Adrenal gland (tissue), 12 donors: ENCODE data around the gene PRRG1. TPM values are rescaled to one million over a fixed set of nuclear protein-coding genes. Genes with fewer than 3 reads are reported as not detected.
A peak's percentile ranks its signal among the peaks of the same experiment; 100 is the strongest.

Source experiments
- DNase-seq, 7 donors: peaks; one replicate each; pipeline ENCODE4 v3.0.0-alpha.2; 2019 to 2020
- H3K27ac ChIP-seq, 5 donors: fragments of 200-600 bp; sonication (generic) in 4 of 5; 1 replicate in 3 of 5; 2 replicates in 2 of 5; pipeline versions ENCODE4 v1.5.1 to v1.8.0; 2016 to 2020; ENCODE audit warnings: mild to moderate bottlenecking in 1 of 5
- H3K27me3 ChIP-seq: fragments of 200-600 bp; 2 replicates; pipeline ENCODE4 v1.8.0; 2021
- H3K36me3 ChIP-seq, 2 donors: fragments of 200-600 bp; replicated peaks in 1 of 2; 1 replicate in 1 of 2; 2 replicates in 1 of 2; pipeline versions ENCODE4 v1.5.1 to v1.8.0; 2018 to 2022
- H3K4me1 ChIP-seq, 2 donors: fragments of 200-600 bp; replicated peaks in 1 of 2; 1 replicate in 1 of 2; 2 replicates in 1 of 2; pipeline versions ENCODE4 v1.5.1 to v1.8.0; 2018 to 2021
- H3K4me3 ChIP-seq, 4 donors: fragments of 200-600 bp; sonication (generic) in 3 of 4; one replicate each; pipeline ENCODE4 v1.5.1; 2016 to 2018
- H3K9me3 ChIP-seq, 3 donors: fragments of 200-600 bp; sonication (generic) in 1 of 3; replicated peaks in 1 of 3; 1 replicate in 2 of 3; 2 replicates in 1 of 3; pipeline versions ENCODE4 v1.5.1 to v1.8.0; 2016 to 2021
- POLR2A ChIP-seq, 2 donors: fragments of 450-650 bp; IDR thresholded peaks; one replicate each; pipeline ENCODE4 v1.6.1; 2017; ENCODE audit warnings: antibody characterized with exemption in 2 of 2, mild to moderate bottlenecking in 2 of 2, moderate library complexity in 1 of 2
- WGBS, 4 donors: extraction: QIAGEN DNeasy Blood & Tissue Kit in 2 of 4; methylation state at CpG; one replicate each; pipeline versions ENCODE4 v1.1.5 to v1.1.7; 2013 to 2017; 5-methylcytosine and 5-hydroxymethylcytosine counted together
- intact Hi-C, 2 donors: fragments of 100-400 bp; cut with DNase I; formaldehyde crosslinking; loops; one replicate each; pipeline versions ENCODE4 v1.14.1 to v1.15.0; 2022 to 2023
- polyA plus RNA-seq, 3 donors: library from polyadenylated mRNA; stranded (reverse); fragments of 200-250 nt in 2 of 3; fragments of 350-450 nt in 1 of 3; fragmentation: Illumina TruSeq in 1 of 3; extraction: RNeasy Lipid Tissue Mini Kit (QIAGEN cat#74804) in 1 of 3; gene quantifications; one replicate each; pipeline ENCODE4 v1.2.3, GENCODE V29; 2013 to 2014
- total RNA-seq, 9 donors: library from RNA; depleted of rRNA in 4 of 9; stranded (reverse); fragments of >200 nt in 4 of 9; fragments of 120-200 nt in 1 of 9; fragmentation: NEBNext Ultra II Directional in 1 of 9; extraction: Animal tissue kit (Norgen Biotek cat#: 25700) in 1 of 9; gene quantifications; one replicate each; pipeline versions ENCODE4 v1.1.0 to v1.2.4, GENCODE V29; 2013 to 2023
- TF ChIP-seq, protein P1 (sequence below), 6 experiments: fragments of 450-650 bp in 4 of 6; fragments of 200-600 bp in 2 of 6; sonication (generic) in 1 of 6; IDR thresholded peaks; 1 replicate in 5 of 6; 2 replicates in 1 of 6; pipeline versions ENCODE4 v1.5.1 to v1.8.0; 2016 to 2021; ENCODE audit warnings: antibody characterized with exemption in 6 of 6, mild to moderate bottlenecking in 2 of 6, moderate library complexity in 1 of 6
- donor health status: healthy with polysubstance abuse.
- donor health status: Bipolar disorder and iron deficiency.
- donor health status: DM: yes; HTN: yes; CAD: no.
- donor health status: DM: no; HTN: no; CAD: no.
- donor health status: DM: no; HTN: no; CAD: no.
- donor health status: DM: yes; HTN: yes; CAD: no.

The PRRG1 gene
- total and polyA plus RNA-seq, 12 donors, result 2.4 to 23.8 (median 10.1) TPM

DNA sequence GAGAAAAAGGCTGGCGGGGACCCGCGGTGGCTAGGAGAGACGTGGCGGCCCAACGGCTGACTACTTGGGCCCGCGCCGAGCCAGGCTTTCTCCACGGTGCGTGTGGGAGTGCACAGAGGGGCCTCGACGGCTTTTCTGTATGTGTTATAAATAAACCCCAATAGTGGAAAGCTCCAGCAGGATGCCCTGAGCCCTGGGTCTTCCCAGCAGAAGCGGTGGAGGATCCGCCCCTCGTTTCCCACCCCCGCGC is 268 bp upstream of the PRRG1 start:
- H3K27ac ChIP-seq, result peak overlapping the region in 3 of 5 donors; percentile 44 to 89 (median 45)
- no peaks in the 10 kb centered on the region for H3K9me3 ChIP-seq
- WGBS, 4 donors, result 2 to 24% (median 13%) methylated on average over 16 to 18 of the region's 18 CpGs
- H3K4me3 ChIP-seq, result peak overlapping the region in 2 of 4 donors; percentile 18 to 73
- no peak for DNase-seq
- no peaks in the 10 kb centered on the region for H3K36me3 ChIP-seq
- H3K27me3 ChIP-seq, result peaks cover 9% of the 10 kb centered on the region
- intact Hi-C loops, result no loop called here
- TF ChIP-seq, protein P1, sequence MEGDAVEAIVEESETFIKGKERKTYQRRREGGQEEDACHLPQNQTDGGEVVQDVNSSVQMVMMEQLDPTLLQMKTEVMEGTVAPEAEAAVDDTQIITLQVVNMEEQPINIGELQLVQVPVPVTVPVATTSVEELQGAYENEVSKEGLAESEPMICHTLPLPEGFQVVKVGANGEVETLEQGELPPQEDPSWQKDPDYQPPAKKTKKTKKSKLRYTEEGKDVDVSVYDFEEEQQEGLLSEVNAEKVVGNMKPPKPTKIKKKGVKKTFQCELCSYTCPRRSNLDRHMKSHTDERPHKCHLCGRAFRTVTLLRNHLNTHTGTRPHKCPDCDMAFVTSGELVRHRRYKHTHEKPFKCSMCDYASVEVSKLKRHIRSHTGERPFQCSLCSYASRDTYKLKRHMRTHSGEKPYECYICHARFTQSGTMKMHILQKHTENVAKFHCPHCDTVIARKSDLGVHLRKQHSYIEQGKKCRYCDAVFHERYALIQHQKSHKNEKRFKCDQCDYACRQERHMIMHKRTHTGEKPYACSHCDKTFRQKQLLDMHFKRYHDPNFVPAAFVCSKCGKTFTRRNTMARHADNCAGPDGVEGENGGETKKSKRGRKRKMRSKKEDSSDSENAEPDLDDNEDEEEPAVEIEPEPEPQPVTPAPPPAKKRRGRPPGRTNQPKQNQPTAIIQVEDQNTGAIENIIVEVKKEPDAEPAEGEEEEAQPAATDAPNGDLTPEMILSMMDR (IDR thresholded peaks at IDR 0.05), result no peak
- no peak for TF ChIP-seq POLR2A (IDR thresholded peaks at IDR 0.05)
- H3K4me1 ChIP-seq, result no peaks in the 10 kb centered on the region

DNA sequence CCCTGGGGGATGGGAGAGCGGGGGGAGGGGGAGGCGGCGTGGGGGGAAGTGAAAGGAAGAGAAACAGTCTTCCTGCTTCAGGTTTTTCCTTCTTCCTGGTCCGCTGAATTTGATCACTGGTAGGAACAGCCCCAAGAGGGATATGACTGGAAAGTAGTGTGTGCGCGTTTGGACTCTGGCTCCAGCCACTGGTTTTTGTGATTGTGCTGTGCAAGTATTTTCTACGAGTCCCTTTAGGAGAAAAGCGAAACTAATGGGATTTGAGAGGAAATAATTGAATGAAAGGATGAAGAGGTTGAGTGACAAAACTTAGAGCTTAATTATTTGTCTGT is 836 bp downstream of the PRRG1 start:
- WGBS, 4 donors, result 0 to 26% (median 14%) methylated on average over 6 to 8 of the region's 8 CpGs
- peak overlapping the region in 3 of 5 donors; percentile 56 to 89 (median 73) for H3K27ac ChIP-seq
- TF ChIP-seq POLR2A (IDR thresholded peaks at IDR 0.05), result no peak
- TF ChIP-seq, protein P1 (IDR thresholded peaks at IDR 0.05), result no peak
- H3K9me3 ChIP-seq, result no peaks in the 10 kb centered on the region
- DNase-seq, result peak in 1 of 7 donors; percentile 47
- peaks cover 9% of the 10 kb centered on the region for H3K27me3 ChIP-seq
- peak overlapping the region in 2 of 4 donors; percentile 45 to 73 for H3K4me3 ChIP-seq
- intact Hi-C loops, result no loop called here
- no peaks in the 10 kb centered on the region for H3K4me1 ChIP-seq
- no peaks in the 10 kb centered on the region for H3K36me3 ChIP-seq

DNA sequence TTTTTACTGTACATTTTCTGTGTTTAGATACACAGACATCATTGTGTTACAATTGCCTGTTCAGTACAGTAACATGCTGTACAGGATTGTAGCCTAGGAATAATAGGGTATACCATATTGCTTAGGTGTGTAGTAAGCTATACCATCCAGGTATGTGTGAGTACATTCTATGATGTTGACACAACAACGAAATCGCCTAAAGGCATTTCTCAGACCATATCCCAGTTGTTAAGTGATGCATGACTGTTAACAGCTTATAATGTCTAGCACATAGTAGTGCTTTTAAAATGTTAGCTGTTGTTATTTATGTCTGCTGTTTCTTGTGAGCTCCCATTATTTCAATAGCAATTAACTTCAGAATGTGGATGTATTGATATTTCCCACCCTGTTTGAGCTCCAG is 4.5 kb downstream of the PRRG1 start:
- H3K9me3 ChIP-seq, result no peaks in the 10 kb centered on the region
- 62 to 95% (median 82%) methylated on average over 2 of the region's 2 CpGs for WGBS, 4 donors
- H3K27ac ChIP-seq, result no peak overlapping the region
- intact Hi-C loops, result no loop called here
- H3K4me3 ChIP-seq, result no peak overlapping the region
- H3K36me3 ChIP-seq, result no peaks in the 10 kb centered on the region
- no peaks in the 10 kb centered on the region for H3K27me3 ChIP-seq
- TF ChIP-seq POLR2A (IDR thresholded peaks at IDR 0.05), result no peak
- H3K4me1 ChIP-seq, result no peaks in the 10 kb centered on the region
- no peak for DNase-seq

DNA sequence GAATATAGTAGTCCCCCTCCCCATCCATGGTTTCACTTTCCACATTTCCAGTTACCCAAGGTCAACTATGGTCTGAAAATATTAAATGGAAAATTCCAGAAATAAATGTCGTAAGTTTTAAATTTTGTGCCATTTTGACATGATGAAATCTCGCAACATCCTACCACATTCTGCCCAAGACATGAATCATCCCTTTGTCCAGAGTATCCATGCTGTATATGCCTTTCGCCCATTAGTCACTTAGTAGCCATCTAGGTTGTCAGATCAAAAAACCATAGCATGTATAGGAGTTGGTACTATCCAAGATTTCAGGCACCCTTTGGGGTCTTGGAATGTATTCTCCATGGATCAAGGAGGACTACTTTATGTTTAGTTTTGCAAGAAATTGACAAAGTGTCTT is 8.3 kb downstream of the PRRG1 start:
- TF ChIP-seq, protein P1 (IDR thresholded peaks at IDR 0.05), result no peak
- no peak for TF ChIP-seq POLR2A (IDR thresholded peaks at IDR 0.05)
- no peaks in the 10 kb centered on the region for H3K4me1 ChIP-seq
- intact Hi-C loops, result no loop called here
- 85 to 95% (median 88%) methylated on average over 3 of the region's 3 CpGs for WGBS, 4 donors
- no peak overlapping the region for H3K27ac ChIP-seq
- H3K4me3 ChIP-seq, result no peak overlapping the region
- no peak for DNase-seq
- H3K36me3 ChIP-seq, result no peaks in the 10 kb centered on the region
- no peaks in the 10 kb centered on the region for H3K27me3 ChIP-seq
- no peaks in the 10 kb centered on the region for H3K9me3 ChIP-seq

DNA sequence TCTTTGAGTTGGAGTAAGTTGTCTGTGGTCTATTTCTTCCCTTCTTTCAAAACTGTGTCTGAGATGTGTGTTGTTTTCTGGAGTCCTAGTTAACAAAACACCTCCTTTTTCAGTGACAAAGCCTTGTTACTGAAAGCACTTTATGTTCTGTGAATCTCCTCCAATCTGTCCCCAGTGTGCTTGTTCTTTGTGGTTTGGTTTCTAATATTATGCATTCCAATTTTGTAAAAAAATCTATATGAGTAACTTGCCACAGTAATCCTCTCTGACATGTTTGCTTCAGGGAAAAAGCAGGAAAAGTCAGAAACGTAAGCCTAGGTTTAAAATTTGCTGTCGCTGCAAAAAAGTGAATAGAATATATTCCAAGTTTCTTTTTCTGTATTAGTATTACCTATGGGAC is 12.4 kb downstream of the PRRG1 start:
- intact Hi-C loops, result no loop called here
- DNase-seq, result no peak
- no peak for TF ChIP-seq POLR2A (IDR thresholded peaks at IDR 0.05)
- TF ChIP-seq, protein P1 (IDR thresholded peaks at IDR 0.05), result no peak
- no peak overlapping the region for H3K27ac ChIP-seq
- H3K27me3 ChIP-seq, result no peaks in the 10 kb centered on the region
- WGBS, 4 donors, result 62 to 84% (median 79%) methylated on average over 2 of the region's 2 CpGs
- H3K9me3 ChIP-seq, result no peaks in the 10 kb centered on the region
- no peak overlapping the region for H3K4me3 ChIP-seq
- no peaks in the 10 kb centered on the region for H3K4me1 ChIP-seq
- H3K36me3 ChIP-seq, result no peaks in the 10 kb centered on the region
